Fibroblast of the aortic adventitia (primary cell): Measurements from ENCODE around the gene ALAS1. TPM values are rescaled to one million over a fixed set of nuclear protein-coding genes. Genes with fewer than 3 reads are reported as not detected.

Experiments used
- DNase-seq: peaks from one replicate; pipeline ENCODE4 v3.0.0-alpha.2; 2010; ENCODE audit warnings: low read depth
- H3K4me3 ChIP-seq: 2 replicates; pipeline ENCODE4 v1.5.1; 2011; ENCODE audit warnings: low read depth, mild to moderate bottlenecking, control low read depth, low read length, moderate library complexity
- total RNA-seq: library from RNA; depleted of rRNA; stranded (reverse); fragments of >200 nt; gene quantifications from 2 replicates; pipeline ENCODE4 v1.2.3, GENCODE V29; 2012; ENCODE audit warnings: low replicate concordance
- TF ChIP-seq, protein P1 (sequence below): IDR thresholded peaks from 2 replicates; pipeline ENCODE4 v1.5.1; 2011; ENCODE audit warnings: mild to moderate bottlenecking, low read length, control low read depth, inconsistent platforms; ENCODE audit not compliant: insufficient read depth

The ALAS1 gene
- total RNA-seq, 1 donor, result 40.8 TPM

DNA sequence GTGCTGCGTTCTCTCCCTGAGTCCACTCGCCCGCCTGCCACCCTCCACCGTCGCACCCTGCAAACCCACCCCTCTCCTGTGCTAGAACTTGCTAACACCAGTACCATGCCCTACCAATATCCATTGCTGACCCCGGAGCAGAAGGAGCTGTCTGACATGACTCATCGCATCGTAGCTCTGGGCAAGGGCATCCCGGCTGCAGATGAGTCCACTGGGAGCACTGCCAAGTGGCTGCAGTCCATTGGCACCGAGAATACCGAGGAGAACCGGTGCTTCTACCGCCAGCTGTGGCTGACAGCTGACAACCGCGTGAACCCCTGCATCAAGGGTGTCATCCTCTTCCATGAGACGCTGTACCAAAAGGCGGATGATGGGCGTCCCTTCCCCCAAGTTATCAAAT, 4.9 kb upstream of the ALAS1 start:
- TF ChIP-seq, protein P1, sequence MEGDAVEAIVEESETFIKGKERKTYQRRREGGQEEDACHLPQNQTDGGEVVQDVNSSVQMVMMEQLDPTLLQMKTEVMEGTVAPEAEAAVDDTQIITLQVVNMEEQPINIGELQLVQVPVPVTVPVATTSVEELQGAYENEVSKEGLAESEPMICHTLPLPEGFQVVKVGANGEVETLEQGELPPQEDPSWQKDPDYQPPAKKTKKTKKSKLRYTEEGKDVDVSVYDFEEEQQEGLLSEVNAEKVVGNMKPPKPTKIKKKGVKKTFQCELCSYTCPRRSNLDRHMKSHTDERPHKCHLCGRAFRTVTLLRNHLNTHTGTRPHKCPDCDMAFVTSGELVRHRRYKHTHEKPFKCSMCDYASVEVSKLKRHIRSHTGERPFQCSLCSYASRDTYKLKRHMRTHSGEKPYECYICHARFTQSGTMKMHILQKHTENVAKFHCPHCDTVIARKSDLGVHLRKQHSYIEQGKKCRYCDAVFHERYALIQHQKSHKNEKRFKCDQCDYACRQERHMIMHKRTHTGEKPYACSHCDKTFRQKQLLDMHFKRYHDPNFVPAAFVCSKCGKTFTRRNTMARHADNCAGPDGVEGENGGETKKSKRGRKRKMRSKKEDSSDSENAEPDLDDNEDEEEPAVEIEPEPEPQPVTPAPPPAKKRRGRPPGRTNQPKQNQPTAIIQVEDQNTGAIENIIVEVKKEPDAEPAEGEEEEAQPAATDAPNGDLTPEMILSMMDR, result no peak
- no peak for DNase-seq
- no peak overlapping the region for H3K4me3 ChIP-seq

- DNase-seq, result peak; percentile 74
- H3K4me3 ChIP-seq, result no peak overlapping the region
- TF ChIP-seq, protein P1, result no peak
These were observed 3.3 kb upstream of the ALAS1 start for GRCh38 chr3:52194485-52195290.

- no peak overlapping the region for H3K4me3 ChIP-seq
- no peak for DNase-seq
- TF ChIP-seq, protein P1, result no peak
These were observed 2.7 kb upstream of the ALAS1 start for GRCh38 chr3:52195291-52195597.

- peak; percentile 74 for DNase-seq
- H3K4me3 ChIP-seq, result no peak overlapping the region
- TF ChIP-seq, protein P1, result no peak
These were observed 2.1 kb upstream of the ALAS1 start for GRCh38 chr3:52195823-52196331.

DNA sequence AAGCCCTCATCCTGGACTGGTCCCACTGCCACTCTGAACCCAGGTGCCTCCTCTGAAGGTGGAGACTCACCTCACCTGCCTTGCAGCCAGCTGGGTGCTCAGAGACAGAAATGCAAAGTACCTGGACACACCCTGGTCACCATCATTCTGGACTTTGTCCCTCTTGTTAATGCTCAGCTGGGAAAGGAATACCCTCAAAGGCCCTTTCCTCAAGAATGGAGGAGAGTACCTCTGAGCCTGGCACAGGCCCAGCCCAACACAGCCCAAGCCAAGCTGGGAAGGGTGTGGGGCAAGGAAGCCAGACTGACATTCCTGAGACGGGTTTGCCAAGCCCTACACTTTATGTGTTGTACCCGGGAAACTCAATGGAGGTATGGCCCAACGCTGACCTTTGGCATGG, 983 bp upstream of the ALAS1 start:
- TF ChIP-seq, protein P1, result no peak
- no peak for DNase-seq
- H3K4me3 ChIP-seq, result no peak overlapping the region

DNA sequence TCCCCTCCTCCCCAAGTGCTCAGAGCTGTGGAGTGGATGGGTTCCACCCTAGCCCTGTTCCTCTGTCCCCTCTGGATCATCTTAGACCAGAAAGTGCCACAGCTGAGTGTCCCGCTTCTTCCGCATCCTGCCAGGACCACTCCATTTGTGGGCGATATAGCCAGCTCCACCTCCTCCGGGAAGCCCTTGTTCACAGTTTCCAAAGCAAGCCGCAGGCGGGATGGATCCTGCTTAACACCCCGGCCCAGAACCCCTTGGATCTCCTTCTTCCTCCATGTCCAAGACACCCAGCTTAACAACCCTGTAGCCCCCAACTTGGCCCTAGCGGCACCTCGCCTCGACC, 490 bp upstream of the ALAS1 start:
- DNase-seq, result no peak
- peak overlapping the region; percentile 86 for H3K4me3 ChIP-seq
- TF ChIP-seq, protein P1, result no peak
